SIG-M5 (cell line): ENCODE results near the gene ATP1A4.
"Not testable (repeated sequence)": the region's sequence is repeated elsewhere in the genome, so short reads cannot be mapped to it uniquely, and the experiment has no call there.

ENCODE experiments used
- DNase-seq: peaks from one replicate; lab custom pipeline; 2025; lab: John Stamatoyannopoulos, UW

Gene ATP1A4

DNA sequence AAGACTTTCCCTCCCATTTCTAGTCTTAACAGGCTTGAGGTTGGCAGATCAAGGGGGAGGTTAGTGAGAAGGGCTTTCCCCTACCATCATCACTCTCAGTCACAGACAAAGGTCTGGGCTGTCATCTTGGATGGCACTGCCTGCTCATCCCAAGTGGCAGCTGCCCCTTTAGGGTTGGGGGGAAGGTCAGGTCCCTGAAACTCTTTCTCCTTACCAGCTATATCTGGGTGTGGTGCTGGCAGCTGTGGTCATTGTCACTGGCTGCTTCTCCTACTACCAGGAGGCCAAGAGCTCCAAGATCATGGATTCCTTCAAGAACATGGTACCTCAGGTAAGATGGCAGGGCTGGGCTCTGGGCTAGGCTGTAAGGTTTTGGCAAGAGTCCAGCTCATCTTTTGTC lies 27.7 kb upstream of the ATP1A4 start:
- no peak for DNase-seq

DNA sequence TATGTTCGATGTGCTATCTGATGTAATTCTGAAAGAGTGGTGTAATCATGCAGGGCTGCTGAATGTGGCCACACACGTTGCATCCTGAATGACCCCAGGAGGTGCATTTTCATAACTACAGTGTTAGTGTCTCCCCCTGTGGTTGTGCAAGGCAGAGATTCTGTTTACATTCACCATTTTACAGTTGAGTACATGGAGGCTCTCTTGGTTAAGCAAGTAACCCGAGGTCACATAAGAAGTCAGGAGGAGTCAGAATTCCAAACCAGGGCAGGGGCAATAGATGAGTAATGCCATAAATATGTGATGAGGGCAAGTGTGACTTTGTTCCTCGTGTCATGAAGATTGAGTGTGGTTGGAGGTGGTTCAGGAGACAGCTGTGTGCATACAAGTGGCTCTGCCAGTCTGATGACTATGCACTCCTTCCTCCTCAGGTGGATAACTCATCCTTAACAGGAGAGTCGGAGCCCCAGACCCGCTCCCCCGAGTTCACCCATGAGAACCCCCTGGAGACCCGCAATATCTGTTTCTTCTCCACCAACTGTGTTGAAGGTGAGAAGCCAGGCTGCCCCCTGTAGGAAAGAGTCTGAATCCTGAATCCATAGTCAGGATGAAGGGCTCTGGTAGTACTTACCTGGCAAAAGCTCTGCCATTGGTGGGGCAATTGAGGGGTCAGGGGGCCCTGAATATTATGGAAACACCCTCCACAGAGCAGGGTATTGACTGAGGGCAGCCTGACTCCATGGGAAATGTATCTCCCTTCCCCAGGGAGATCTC lies 26.5 kb upstream of the ATP1A4 start:
- DNase-seq: no peak

- no peak for DNase-seq
Measured at GRCh38 chr1:160125746-160126145, 25.7 kb upstream of the ATP1A4 start.

- DNase-seq: not testable (repeated sequence)
Measured at GRCh38 chr1:160126342-160126741, 25.1 kb upstream of the ATP1A4 start.

DNA sequence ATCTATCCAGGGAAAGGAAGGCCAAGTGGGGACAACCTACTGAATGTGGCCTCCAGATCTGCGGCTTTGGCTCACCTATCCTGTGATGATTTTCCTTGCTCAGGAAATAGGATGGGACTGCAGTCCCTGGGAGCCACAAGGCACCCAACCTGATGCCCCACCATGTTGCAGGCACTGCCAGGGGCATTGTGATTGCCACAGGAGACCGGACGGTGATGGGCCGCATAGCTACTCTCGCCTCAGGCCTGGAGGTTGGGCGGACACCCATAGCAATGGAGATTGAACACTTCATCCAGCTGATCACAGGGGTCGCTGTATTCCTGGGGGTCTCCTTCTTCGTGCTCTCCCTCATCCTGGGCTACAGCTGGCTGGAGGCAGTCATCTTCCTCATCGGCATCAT lies 24.0 kb upstream of the ATP1A4 start:
- no peak for DNase-seq

GRCh38 chr1:160127865-160128523 lies 23.4 kb upstream of the ATP1A4 start:
- DNase-seq: no peak

- DNase-seq: no peak
Measured at GRCh38 chr1:160128636-160129035, 22.8 kb upstream of the ATP1A4 start.

DNA sequence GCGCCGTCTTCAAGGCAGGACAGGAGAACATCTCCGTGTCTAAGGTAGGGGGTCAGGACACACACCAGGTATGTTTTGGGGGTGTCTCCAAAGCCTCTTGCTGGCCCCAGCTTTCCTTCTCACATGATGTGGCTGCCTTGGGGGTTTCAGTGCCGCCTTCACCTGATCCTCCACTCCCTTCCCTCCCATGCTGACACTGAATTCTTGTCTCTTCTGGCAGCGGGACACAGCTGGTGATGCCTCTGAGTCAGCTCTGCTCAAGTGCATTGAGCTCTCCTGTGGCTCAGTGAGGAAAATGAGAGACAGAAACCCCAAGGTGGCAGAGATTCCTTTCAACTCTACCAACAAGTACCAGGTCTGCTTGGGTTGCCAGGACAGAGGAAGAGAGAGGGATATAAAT lies 22.4 kb upstream of the ATP1A4 start:
- no peak for DNase-seq

GRCh38 chr1:160129558-160129957 lies 21.8 kb upstream of the ATP1A4 start:
- DNase-seq: no peak

- DNase-seq: no peak
Measured at GRCh38 chr1:160129966-160130365, 21.4 kb upstream of the ATP1A4 start.

DNA sequence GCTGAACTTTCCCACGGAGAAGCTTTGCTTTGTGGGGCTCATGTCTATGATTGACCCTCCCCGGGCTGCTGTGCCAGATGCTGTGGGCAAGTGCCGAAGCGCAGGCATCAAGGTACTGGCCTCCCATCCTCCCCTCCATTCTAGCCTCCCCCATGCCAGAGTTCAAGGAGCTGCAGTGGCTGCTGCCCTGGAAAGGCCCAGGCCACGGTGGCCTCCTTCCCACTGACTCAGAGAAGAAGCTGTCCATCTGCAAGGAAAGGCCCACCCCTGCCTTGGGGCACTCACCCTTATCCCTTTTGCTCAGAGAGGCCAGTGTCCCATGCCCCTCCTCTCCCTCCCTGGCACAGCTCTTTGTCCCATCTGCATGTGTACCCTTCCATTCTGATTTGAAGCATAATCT lies 20.9 kb upstream of the ATP1A4 start:
- no peak for DNase-seq

DNA sequence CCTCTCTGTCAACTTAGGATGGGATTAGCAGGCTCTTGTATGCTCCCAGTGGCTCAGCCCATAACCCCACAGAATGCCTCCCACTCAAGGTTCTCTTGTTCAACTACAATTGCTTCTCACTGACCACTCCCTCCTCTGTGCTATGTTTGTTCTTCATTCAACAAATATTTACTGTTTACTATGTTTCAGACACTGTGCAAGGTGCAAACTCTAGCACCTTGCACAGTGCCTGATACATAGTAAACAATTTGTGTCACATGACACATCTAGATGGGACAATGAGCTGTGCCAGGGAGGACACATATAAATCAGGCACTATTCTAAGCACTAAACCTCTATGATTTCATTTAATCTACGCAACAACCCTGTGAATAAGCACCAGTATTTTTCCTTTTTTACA lies 20.5 kb upstream of the ATP1A4 start:
- DNase-seq: no peak

DNA sequence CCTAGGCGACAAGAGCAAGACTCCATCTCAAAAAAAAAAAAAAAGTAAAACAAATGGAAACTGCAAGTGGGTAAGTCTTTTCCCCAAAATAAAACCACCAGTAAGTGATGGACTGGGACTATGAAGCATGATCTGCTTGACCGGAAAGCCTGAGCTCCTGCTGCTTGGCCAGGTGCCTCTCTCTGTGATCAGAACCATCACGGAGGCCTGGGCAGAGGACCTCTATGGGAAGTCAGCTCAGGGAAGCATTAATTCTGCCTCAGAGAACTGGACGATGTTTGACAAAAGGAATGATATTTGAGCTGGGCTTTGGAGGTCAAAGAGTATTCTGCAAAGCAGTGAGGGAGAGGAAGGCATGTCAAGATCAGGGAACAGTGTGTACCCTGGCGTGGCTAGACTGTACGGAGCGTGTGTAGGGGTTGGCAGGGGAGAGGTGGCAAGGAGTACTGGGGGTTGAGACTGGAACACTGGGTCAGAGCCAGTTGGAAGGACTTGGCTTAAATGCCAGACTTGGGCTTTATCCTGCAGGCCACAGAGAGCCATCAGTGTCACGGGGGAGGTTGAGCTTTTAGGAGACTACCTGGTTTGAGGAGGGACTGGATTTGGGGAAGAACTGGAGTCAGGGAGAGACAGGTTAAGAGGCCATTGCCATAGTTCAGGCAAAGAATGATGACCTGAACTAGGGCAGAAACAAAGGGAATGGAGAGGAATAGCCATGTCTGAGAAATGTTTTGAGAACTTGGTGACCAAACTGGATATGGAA lies 19.4 kb upstream of the ATP1A4 start:
- no peak for DNase-seq

GRCh38 chr1:160133990-160134770 lies 17.2 kb upstream of the ATP1A4 start:
- no peak for DNase-seq

- DNase-seq: peak; percentile 54
Measured at GRCh38 chr1:160134791-160135572, 16.4 kb upstream of the ATP1A4 start.

DNA sequence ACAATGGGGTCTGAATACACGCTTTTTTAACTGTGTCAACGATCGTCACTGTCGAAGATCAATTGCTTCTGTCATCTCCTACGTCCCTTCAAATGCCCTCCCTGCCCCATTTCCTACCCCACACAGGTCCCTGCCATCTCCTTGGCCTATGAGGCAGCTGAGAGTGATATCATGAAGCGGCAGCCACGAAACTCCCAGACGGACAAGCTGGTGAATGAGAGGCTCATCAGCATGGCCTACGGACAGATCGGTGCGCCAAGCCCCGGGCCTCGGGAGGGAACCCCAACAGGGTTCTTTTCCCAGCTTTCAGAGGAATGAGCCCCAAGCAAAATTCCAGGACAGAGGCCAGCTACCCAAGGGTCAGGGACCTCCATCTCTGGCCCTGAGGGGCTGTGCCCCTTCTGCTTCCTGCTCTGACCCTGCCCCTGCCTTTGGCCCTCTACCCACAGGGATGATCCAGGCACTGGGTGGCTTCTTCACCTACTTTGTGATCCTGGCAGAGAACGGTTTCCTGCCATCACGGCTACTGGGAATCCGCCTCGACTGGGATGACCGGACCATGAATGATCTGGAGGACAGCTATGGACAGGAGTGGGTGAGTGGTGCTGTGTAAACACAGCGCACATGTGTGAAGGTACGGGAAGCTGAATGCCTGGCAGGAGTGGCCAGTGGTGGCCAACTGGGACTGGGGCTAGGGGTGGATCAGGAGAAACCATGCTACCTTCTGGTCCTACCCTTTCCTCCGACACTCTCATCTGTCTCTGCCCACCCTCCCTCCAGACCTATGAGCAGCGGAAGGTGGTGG lies 15.1 kb upstream of the ATP1A4 start:
- no peak for DNase-seq

DNA sequence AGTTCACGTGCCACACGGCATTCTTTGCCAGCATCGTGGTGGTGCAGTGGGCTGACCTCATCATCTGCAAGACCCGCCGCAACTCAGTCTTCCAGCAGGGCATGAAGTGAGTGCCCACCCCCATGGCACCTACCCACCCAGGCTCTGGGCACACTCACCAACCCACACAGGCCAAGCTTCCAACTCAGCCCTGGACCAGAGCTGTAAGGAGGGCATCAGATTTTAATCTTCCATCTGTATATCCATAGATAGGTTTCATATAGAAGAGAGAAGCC lies 14.5 kb upstream of the ATP1A4 start:
- no peak for DNase-seq

- DNase-seq: no peak
Measured at GRCh38 chr1:160137216-160137862, 14.1 kb upstream of the ATP1A4 start.

DNA sequence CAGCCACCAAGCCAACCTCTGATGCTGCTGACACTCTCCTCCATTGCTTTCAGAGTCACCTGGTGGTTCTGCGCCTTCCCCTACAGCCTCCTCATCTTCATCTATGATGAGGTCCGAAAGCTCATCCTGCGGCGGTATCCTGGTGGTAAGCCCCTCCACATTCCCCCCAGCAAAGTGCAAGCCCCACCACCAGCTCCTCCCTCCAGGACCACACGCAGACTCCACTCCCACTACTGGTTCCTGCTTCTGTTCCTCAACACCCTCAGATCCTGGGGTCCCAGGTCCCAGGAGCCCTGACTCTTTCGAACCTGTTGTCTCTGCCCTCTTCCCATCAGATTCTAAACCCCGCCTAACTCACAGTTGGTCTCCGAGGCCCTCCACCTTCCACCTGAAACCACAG lies 11.6 kb upstream of the ATP1A4 start:
- no peak for DNase-seq

DNA sequence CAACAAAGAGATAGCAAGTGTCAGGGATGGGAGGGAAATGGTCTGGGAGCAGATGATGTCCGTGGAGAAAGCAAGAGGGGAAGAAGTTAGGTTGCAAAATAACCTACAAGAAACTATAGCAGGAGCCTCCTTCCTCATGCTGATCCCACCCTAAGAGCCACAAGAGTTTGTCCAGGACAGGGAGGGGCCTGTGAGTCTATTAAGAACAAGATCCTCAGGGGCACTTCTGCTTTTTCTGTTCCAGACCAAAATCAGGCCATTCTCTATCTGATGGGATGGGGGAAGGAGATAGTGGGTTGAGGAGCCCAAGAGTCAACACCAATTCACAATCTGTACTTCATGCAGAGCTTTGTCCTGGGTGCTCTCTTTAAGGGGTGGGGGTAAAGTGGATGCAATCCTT lies 7.7 kb upstream of the ATP1A4 start:
- DNase-seq: peak; percentile 88
